ENCODE results near the gene TRMO.
A peak's percentile ranks its signal among the peaks of the same experiment; 100 is the strongest.

Gene TRMO

DNA sequence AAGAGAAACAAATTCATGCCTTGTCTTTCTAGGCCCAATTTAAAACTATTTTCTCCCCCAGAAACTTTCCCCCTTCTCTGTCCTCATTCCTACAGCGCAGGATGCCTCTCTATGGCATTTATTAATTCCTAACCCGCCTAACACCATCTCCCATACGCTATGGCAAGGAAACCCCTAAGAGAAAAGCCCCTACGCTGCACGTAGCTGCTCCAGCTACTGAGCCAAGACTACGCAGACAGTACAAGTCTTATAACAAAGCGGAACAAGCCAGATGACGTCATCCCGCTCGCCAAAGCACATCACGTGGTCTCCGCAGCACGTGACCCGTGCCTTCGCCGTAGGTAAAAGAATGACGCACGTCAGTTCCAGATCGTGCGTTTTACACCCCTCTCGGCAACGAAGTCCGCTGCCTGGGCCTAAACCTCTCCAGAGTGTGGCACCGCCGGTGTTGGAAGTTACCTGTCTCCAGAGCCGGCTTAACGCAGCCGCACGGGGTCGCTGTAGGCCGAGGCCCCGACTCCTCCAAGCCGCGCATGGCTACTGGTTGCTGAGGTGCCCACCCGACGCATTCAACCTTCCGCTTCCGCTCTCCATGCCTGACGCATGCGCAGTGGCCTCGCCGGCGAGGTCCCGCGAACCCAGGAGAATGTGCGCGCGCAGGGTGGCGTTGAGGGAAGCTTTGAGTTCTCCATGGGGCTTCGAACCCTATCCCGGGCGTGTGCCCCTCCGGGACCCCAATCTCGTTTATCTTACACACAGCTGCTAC is at the start of gene TRMO (continued):
- TF ChIP-seq, protein P1, sequence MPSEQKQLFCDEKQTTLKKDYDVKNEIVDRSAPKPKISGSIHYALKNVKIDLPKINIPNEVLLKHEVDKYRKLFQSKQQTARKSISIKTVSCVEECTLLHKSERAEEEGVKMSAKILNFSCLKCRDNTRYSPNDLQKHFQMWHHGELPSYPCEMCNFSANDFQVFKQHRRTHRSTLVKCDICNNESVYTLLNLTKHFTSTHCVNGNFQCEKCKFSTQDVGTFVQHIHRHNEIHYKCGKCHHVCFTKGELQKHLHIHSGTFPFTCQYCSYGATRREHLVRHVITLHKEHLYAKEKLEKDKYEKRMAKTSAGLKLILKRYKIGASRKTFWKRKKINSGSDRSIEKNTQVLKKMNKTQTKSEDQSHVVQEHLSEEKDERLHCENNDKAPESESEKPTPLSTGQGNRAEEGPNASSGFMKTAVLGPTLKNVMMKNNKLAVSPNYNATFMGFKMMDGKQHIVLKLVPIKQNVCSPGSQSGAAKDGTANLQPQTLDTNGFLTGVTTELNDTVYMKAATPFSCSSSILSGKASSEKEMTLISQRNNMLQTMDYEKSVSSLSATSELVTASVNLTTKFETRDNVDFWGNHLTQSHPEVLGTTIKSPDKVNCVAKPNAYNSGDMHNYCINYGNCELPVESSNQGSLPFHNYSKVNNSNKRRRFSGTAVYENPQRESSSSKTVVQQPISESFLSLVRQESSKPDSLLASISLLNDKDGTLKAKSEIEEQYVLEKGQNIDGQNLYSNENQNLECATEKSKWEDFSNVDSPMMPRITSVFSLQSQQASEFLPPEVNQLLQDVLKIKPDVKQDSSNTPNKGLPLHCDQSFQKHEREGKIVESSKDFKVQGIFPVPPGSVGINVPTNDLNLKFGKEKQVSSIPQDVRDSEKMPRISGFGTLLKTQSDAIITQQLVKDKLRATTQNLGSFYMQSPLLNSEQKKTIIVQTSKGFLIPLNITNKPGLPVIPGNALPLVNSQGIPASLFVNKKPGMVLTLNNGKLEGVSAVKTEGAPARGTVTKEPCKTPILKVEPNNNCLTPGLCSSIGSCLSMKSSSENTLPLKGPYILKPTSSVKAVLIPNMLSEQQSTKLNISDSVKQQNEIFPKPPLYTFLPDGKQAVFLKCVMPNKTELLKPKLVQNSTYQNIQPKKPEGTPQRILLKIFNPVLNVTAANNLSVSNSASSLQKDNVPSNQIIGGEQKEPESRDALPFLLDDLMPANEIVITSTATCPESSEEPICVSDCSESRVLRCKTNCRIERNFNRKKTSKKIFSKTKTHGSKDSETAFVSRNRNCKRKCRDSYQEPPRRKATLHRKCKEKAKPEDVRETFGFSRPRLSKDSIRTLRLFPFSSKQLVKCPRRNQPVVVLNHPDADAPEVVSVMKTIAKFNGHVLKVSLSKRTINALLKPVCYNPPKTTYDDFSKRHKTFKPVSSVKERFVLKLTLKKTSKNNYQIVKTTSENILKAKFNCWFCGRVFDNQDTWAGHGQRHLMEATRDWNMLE (tag by site-specific recombination; conservative IDR thresholded peaks at IDR 0.05; ENCODE audit: low read depth), result peak; percentile 88
- TF ChIP-seq, protein P2, sequence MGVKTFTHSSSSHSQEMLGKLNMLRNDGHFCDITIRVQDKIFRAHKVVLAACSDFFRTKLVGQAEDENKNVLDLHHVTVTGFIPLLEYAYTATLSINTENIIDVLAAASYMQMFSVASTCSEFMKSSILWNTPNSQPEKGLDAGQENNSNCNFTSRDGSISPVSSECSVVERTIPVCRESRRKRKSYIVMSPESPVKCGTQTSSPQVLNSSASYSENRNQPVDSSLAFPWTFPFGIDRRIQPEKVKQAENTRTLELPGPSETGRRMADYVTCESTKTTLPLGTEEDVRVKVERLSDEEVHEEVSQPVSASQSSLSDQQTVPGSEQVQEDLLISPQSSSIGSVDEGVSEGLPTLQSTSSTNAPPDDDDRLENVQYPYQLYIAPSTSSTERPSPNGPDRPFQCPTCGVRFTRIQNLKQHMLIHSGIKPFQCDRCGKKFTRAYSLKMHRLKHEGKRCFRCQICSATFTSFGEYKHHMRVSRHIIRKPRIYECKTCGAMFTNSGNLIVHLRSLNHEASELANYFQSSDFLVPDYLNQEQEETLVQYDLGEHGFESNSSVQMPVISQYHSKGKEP (tag by site-specific recombination; IDR thresholded peaks at IDR 0.05), result peak; percentile 67; the same call in 1 of the 2 replicates
- TF ChIP-seq, protein P3, sequence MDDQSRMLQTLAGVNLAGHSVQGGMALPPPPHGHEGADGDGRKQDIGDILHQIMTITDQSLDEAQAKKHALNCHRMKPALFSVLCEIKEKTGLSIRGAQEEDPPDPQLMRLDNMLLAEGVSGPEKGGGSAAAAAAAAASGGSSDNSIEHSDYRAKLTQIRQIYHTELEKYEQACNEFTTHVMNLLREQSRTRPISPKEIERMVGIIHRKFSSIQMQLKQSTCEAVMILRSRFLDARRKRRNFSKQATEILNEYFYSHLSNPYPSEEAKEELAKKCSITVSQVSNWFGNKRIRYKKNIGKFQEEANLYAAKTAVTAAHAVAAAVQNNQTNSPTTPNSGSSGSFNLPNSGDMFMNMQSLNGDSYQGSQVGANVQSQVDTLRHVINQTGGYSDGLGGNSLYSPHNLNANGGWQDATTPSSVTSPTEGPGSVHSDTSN (CRISPR knock-in tag; IDR thresholded peaks at IDR 0.05), result peak; percentile 66
- TF ChIP-seq ZNF561 (tag by site-specific recombination; IDR thresholded peaks at IDR 0.05; ENCODE audit: borderline replicate concordance), result peak; percentile 95
- TF ChIP-seq ZFP37 (tag by site-specific recombination; IDR thresholded peaks at IDR 0.05), result peak; percentile 93
- TF ChIP-seq ZSCAN23 (tag by site-specific recombination; IDR thresholded peaks at IDR 0.05), result peak; percentile 98
- TF ChIP-seq ZNF2 (tag by site-specific recombination; IDR thresholded peaks at IDR 0.05), result peak; percentile 98
- TF ChIP-seq, protein P4, sequence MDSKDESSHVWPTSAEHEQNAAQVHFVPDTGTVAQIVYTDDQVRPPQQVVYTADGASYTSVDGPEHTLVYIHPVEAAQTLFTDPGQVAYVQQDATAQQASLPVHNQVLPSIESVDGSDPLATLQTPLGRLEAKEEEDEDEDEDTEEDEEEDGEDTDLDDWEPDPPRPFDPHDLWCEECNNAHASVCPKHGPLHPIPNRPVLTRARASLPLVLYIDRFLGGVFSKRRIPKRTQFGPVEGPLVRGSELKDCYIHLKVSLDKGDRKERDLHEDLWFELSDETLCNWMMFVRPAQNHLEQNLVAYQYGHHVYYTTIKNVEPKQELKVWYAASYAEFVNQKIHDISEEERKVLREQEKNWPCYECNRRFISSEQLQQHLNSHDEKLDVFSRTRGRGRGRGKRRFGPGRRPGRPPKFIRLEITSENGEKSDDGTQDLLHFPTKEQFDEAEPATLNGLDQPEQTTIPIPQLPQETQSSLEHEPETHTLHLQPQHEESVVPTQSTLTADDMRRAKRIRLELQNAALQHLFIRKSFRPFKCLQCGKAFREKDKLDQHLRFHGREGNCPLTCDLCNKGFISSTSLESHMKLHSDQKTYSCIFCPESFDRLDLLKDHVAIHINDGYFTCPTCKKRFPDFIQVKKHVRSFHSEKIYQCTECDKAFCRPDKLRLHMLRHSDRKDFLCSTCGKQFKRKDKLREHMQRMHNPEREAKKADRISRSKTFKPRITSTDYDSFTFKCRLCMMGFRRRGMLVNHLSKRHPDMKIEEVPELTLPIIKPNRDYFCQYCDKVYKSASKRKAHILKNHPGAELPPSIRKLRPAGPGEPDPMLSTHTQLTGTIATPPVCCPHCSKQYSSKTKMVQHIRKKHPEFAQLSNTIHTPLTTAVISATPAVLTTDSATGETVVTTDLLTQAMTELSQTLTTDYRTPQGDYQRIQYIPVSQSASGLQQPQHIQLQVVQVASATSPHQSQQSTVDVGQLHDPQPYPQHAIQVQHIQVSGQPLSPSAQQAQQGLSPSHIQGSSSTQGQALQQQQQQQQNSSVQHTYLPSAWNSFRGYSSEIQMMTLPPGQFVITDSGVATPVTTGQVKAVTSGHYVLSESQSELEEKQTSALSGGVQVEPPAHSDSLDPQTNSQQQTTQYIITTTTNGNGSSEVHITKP (tag by site-specific recombination; IDR thresholded peaks at IDR 0.05), result peak; percentile 72; the same call in 1 of the 2 replicates
- TF ChIP-seq, protein P5, sequence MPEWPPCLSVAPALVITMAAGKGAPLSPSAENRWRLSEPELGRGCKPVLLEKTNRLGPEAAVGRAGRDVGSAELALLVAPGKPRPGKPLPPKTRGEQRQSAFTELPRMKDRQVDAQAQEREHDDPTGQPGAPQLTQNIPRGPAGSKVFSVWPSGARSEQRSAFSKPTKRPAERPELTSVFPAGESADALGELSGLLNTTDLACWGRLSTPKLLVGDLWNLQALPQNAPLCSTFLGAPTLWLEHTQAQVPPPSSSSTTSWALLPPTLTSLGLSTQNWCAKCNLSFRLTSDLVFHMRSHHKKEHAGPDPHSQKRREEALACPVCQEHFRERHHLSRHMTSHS (tag by site-specific recombination; IDR thresholded peaks at IDR 0.05), result peak; percentile 63; the same call in 1 of the 2 replicates
- TF ChIP-seq IKZF3 (tag by site-specific recombination; IDR thresholded peaks at IDR 0.05), result 0 out of 2 replicates have a peak, but pooled peaks have one; percentile 22
- no peak for TF ChIP-seq HOXD13 (CRISPR knock-in tag; IDR thresholded peaks at IDR 0.05; ENCODE audit: borderline replicate concordance)
- TF ChIP-seq, protein P6, sequence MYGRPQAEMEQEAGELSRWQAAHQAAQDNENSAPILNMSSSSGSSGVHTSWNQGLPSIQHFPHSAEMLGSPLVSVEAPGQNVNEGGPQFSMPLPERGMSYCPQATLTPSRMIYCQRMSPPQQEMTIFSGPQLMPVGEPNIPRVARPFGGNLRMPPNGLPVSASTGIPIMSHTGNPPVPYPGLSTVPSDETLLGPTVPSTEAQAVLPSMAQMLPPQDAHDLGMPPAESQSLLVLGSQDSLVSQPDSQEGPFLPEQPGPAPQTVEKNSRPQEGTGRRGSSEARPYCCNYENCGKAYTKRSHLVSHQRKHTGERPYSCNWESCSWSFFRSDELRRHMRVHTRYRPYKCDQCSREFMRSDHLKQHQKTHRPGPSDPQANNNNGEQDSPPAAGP (tag by site-specific recombination; IDR thresholded peaks at IDR 0.05), result peak; percentile 98
- peak; percentile 57; the same call in 1 of the 2 replicates for TF ChIP-seq MYNN (tag by site-specific recombination; IDR thresholded peaks at IDR 0.05; ENCODE audit: borderline replicate concordance)
- TF ChIP-seq, protein P7, sequence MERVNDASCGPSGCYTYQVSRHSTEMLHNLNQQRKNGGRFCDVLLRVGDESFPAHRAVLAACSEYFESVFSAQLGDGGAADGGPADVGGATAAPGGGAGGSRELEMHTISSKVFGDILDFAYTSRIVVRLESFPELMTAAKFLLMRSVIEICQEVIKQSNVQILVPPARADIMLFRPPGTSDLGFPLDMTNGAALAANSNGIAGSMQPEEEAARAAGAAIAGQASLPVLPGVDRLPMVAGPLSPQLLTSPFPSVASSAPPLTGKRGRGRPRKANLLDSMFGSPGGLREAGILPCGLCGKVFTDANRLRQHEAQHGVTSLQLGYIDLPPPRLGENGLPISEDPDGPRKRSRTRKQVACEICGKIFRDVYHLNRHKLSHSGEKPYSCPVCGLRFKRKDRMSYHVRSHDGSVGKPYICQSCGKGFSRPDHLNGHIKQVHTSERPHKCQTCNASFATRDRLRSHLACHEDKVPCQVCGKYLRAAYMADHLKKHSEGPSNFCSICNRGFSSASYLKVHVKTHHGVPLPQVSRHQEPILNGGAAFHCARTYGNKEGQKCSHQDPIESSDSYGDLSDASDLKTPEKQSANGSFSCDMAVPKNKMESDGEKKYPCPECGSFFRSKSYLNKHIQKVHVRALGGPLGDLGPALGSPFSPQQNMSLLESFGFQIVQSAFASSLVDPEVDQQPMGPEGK (tag by site-specific recombination; IDR thresholded peaks at IDR 0.05), result peak; percentile 38; the same call in 1 of the 2 replicates
- TF ChIP-seq ZNF112 (tag by site-specific recombination; IDR thresholded peaks at IDR 0.05), result no peak
- peak; percentile 53 for TF ChIP-seq ZNF366 (tag by site-specific recombination; conservative IDR thresholded peaks at IDR 0.05)
- no peak for TF ChIP-seq ZNF16 (tag by site-specific recombination; IDR thresholded peaks at IDR 0.05; ENCODE audit: low read depth)
- TF ChIP-seq, protein P8, sequence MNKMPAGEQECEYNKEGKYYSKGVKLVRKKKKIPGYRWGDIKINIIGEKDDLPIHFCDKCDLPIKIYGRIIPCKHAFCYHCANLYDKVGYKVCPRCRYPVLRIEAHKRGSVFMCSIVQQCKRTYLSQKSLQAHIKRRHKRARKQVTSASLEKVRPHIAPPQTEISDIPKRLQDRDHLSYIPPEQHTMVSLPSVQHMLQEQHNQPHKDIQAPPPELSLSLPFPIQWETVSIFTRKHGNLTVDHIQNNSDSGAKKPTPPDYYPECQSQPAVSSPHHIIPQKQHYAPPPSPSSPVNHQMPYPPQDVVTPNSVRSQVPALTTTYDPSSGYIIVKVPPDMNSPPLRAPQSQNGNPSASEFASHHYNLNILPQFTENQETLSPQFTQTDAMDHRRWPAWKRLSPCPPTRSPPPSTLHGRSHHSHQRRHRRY (tag by site-specific recombination; IDR thresholded peaks at IDR 0.05), result peak; percentile 87; the same call in 1 of the 2 replicates
- peak; percentile 97 for TF ChIP-seq SCRT2 (tag by site-specific recombination; IDR thresholded peaks at IDR 0.05)
- TF ChIP-seq RBAK (tag by site-specific recombination; IDR thresholded peaks at IDR 0.05), result 0 out of 2 replicates have a peak, but pooled peaks have one; percentile 30
- no peak for TF ChIP-seq ZNF354C (tag by site-specific recombination; IDR thresholded peaks at IDR 0.05; ENCODE audit: borderline replicate concordance, low read depth)

Measured in HEK293 (cell line).